ENCODE data around the gene C19orf38. TPM values are rescaled to one million over a fixed set of nuclear protein-coding genes. Genes with fewer than 3 reads are reported as not detected.

Gene C19orf38
- total RNA-seq, 2 donors from 2014 or later, result 0.24 TPM; not detected in 1

GRCh38 chr19:10915130-10916091 is 67.2 kb downstream of the C19orf38 start:
- Histone ChIP-seq H3K36me3 (ENCODE audit: control insufficient read depth, insufficient read depth, low read length) (peaks cover 30% of the 10 kb centered on the region), H3K27me3 (ENCODE audit: control insufficient read depth, insufficient read depth, low read length, poor library complexity, severe bottlenecking) (no peaks in the 10 kb centered on the region), H3K9me3 (ENCODE audit: control insufficient read depth, low read length) (no peaks in the 10 kb centered on the region), H3K9ac (ENCODE audit: extremely low read depth, low read length, poor library complexity, severe bottlenecking) (no peak overlapping the region), H3K27ac (ENCODE audit: low read depth, low read length) (peak overlapping the region; percentile 32), H3K4me3 (ENCODE audit: low read length) (no peak overlapping the region), H3K4me1 (ENCODE audit: control insufficient read depth, insufficient read depth, low read length) (no peaks in the 10 kb centered on the region)
- no peak for TF ChIP-seq CTCF (conservative IDR thresholded peaks at IDR 0.05)
- Mint-ChIP-seq H3K4me3 (no peak overlapping the region), H3K4me1 (no peaks in the 10 kb centered on the region), H3K36me3 (ENCODE audit: low read depth) (peaks cover 37% of the 10 kb centered on the region), H3K27ac (no peak overlapping the region), H3K9me3 (no peaks in the 10 kb centered on the region), H3K27me3 (ENCODE audit: insufficient read depth) (no peaks in the 10 kb centered on the region)
- no peak for DNase-seq
- 93 to 96% methylated on average over 13 to 19 of the region's 19 CpGs for WGBS, 2 experiments (ENCODE audit: insufficient coverage in 1 of 2, insufficient read length in 1 of 2)

DNA sequence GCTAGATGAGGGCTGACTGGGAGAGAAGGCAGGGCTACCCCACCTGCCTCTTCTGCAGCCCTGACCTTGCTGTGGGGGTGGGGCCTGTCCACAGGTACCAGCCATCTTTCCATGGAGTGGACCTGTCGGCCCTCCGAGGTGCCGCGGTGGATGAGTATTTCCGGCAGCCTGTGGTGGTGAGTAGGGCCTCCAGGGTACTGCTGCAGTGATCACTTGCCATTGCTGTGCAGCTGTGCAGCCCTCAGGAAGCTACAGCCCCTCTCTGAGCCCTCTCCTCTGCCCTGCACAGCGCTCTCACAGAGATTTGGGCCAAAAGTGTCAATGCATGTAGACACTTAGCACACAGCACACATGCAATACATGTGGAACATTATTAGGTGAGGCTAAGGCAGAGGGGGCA is 68.4 kb downstream of the C19orf38 start:
- Mint-ChIP-seq H3K4me3 (no peak overlapping the region), H3K4me1 (no peaks in the 10 kb centered on the region), H3K9me3 (no peaks in the 10 kb centered on the region), H3K27ac (no peak overlapping the region), H3K36me3 (ENCODE audit: low read depth) (peaks cover 33% of the 10 kb centered on the region), H3K27me3 (ENCODE audit: insufficient read depth) (no peaks in the 10 kb centered on the region)
- H3K4me1 ChIP-seq (ENCODE audit: control insufficient read depth, insufficient read depth, low read length), result no peaks in the 10 kb centered on the region
- H3K9me3 ChIP-seq (ENCODE audit: control insufficient read depth, low read length), result no peaks in the 10 kb centered on the region
- no peak overlapping the region for H3K9ac ChIP-seq (ENCODE audit: extremely low read depth, low read length, poor library complexity, severe bottlenecking)
- no peaks in the 10 kb centered on the region for H3K27me3 ChIP-seq (ENCODE audit: control insufficient read depth, insufficient read depth, low read length, poor library complexity, severe bottlenecking)
- no peak overlapping the region for H3K4me3 ChIP-seq (ENCODE audit: low read length)
- no peak overlapping the region for H3K27ac ChIP-seq (ENCODE audit: low read depth, low read length)
- DNase-seq, result no peak
- peaks cover 23% of the 10 kb centered on the region for H3K36me3 ChIP-seq (ENCODE audit: control insufficient read depth, insufficient read depth, low read length)
- TF ChIP-seq CTCF (conservative IDR thresholded peaks at IDR 0.05), result no peak
- WGBS, 2 experiments (ENCODE audit: insufficient coverage in 1 of 2, insufficient read length in 1 of 2), result 95 to 98% methylated on average over 5 to 6 of the region's 6 CpGs

DNA sequence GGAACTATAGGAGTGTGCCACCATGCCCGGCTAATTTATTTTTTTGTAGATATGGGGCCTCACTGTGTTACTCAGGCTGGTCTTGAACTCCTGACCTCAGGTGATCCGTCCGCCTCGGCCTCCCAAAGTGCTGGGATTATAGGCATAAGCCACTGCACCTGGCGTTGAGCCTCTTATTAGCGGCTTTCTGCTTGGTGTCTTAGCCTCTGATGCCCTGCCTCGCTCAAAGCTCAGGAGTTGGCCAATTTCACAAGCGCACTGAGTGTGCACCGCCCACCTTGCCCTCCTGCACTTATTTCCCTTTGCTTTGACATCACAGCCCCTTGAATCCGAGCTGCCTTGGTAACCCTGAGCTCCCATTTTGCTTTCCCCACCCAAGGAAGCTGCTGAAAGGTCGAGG is 70.1 kb downstream of the C19orf38 start:
- H3K4me1 ChIP-seq (ENCODE audit: control insufficient read depth, insufficient read depth, low read length), result no peaks in the 10 kb centered on the region
- Mint-ChIP-seq H3K9me3 (no peaks in the 10 kb centered on the region), H3K27ac (no peak overlapping the region), H3K4me3 (no peak overlapping the region), H3K27me3 (ENCODE audit: insufficient read depth) (no peaks in the 10 kb centered on the region), H3K4me1 (no peaks in the 10 kb centered on the region), H3K36me3 (ENCODE audit: low read depth) (peaks cover 28% of the 10 kb centered on the region)
- TF ChIP-seq CTCF (conservative IDR thresholded peaks at IDR 0.05), result no peak
- no peak for DNase-seq
- H3K9ac ChIP-seq (ENCODE audit: extremely low read depth, low read length, poor library complexity, severe bottlenecking), result no peak overlapping the region
- no peaks in the 10 kb centered on the region for H3K9me3 ChIP-seq (ENCODE audit: control insufficient read depth, low read length)
- H3K36me3 ChIP-seq (ENCODE audit: control insufficient read depth, insufficient read depth, low read length), result peaks cover 20% of the 10 kb centered on the region
- 88 to 90% methylated on average over 10 to 11 of the region's 11 CpGs for WGBS, 2 experiments (ENCODE audit: insufficient coverage in 1 of 2, insufficient read length in 1 of 2)
- no peaks in the 10 kb centered on the region for H3K27me3 ChIP-seq (ENCODE audit: control insufficient read depth, insufficient read depth, low read length, poor library complexity, severe bottlenecking)
- H3K4me3 ChIP-seq (ENCODE audit: low read length), result no peak overlapping the region
- no peak overlapping the region for H3K27ac ChIP-seq (ENCODE audit: low read depth, low read length)

Small RNAs within 50 kb of the gene (microRNA-seq; reads per million reads assigned to microRNA genes)
- gene MIR199A1 (ENCODE audit: borderline microRNAs expressed) (not detected), gene MIR6793 (ENCODE audit: borderline microRNAs expressed) (not detected)

Other genes starting within 250 kb of the C19orf38 start
- gene SLC44A2, start 222.9 kb upstream of the C19orf38 start, total RNA-seq, result 100 to 1,000 TPM; 106 to 240 TPM
- 100 to 1,000 TPM; 625 to 629 TPM for gene ILF3, start 194.1 kb upstream of the C19orf38 start, total RNA-seq
- 10 to 100 TPM; 36.8 to 40.0 TPM for gene QTRT1, start 147.0 kb upstream of the C19orf38 start, total RNA-seq
- 100 to 1,000 TPM; 118 to 136 TPM for gene DNM2, start 130.3 kb upstream of the C19orf38 start, total RNA-seq
- gene TMED1, start 12.2 kb upstream of the C19orf38 start, total RNA-seq, result 10 to 100 TPM; 19.7 to 34.5 TPM
- gene CARM1, start 23.1 kb downstream of the C19orf38 start, total RNA-seq, result 10 to 100 TPM; 80.6 to 86.6 TPM
- gene YIPF2, start 80.2 kb downstream of the C19orf38 start, total RNA-seq, result 10 to 100 TPM; 55.6 to 62.6 TPM
- gene TIMM29, start 80.4 kb downstream of the C19orf38 start, total RNA-seq, result 10 to 100 TPM; 20.0 to 26.8 TPM
- 100 to 1,000 TPM; 290 to 292 TPM for gene SMARCA4, start 112.6 kb downstream of the C19orf38 start, total RNA-seq
- gene LDLR, start 241.0 kb downstream of the C19orf38 start, total RNA-seq, result 100 to 1,000 TPM in 1 of 2 donors, 10 to 100 TPM in 1; 61.0 to 101 TPM

All from endodermal cell (in vitro differentiated cells).